ENCODE results near the gene OR2A25. TPM values are rescaled to one million over a fixed set of nuclear protein-coding genes. Genes with fewer than 3 reads are reported as not detected.

OR2A25 gene
- total RNA-seq, 2 experiments from 2014 or later = not detected

Other genes with a start within 250 kb of the OR2A25 start
- 10 to 100 TPM; 25.8 to 26.1 TPM for gene TCAF1, start 167.6 kb upstream of the OR2A25 start, total RNA-seq
- gene OR2F2, start 134.6 kb upstream of the OR2A25 start, total RNA-seq = not detected
- not detected for gene OR2F1, start 115.0 kb upstream of the OR2A25 start, total RNA-seq
- gene OR6B1, start 69.5 kb upstream of the OR2A25 start, total RNA-seq = not detected
- not detected for gene OR2A5, start 20.9 kb upstream of the OR2A25 start, total RNA-seq
- gene OR2A12, start 16.5 kb downstream of the OR2A25 start, total RNA-seq = not detected
- not detected for gene OR2A2, start 39.8 kb downstream of the OR2A25 start, total RNA-seq
- gene OR2A14, start 53.4 kb downstream of the OR2A25 start, total RNA-seq = not detected
- gene CTAGE4, start 113.7 kb downstream of the OR2A25 start, total RNA-seq = 1 to 10 TPM; 3.1 to 3.6 TPM
- 1 to 10 TPM; 8.8 to 9.6 TPM for gene ARHGEF35, start 126.0 kb downstream of the OR2A25 start, total RNA-seq
- not detected for gene OR2A42, start 169.8 kb downstream of the OR2A25 start, total RNA-seq
- gene OR2A7, start 195.0 kb downstream of the OR2A25 start, total RNA-seq = 1 to 10 TPM; 2.0 to 2.2 TPM
- 1 to 10 TPM; 1.7 to 1.8 TPM for gene CTAGE8, start 199.5 kb downstream of the OR2A25 start, total RNA-seq
- gene OR2A1, start 242.6 kb downstream of the OR2A25 start, total RNA-seq = not detected